ENCODE measurements around the gene DNM2.
A peak's percentile ranks its signal among the peaks of the same experiment; 100 is the strongest.

Gene DNM2

DNA sequence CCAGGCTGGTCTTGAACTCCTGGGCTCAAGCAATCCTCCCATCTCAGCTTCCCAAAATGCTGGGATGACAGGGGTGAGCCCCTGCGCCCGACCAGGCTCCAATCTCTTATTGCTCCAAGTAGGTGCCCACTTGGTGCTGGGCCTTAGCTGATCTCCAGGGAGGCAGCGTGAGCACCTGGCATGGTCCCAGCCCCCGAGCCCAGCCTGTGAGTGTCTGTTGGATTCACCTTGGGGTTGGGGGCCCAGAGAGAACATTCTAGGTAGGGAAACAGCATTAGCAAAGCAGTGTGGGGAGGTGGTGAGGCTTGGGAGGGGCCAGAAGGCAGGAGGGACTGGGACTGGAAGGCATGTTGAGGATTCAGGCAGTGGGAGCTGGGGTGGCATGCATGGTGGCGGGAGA lies 45.5 kb downstream of the DNM2 start:
- intact Hi-C loops (cut with DNase I; ENCODE audit: low total_unique reads) = no loop called here
- no peak overlapping the region for H3K27ac ChIP-seq

DNA sequence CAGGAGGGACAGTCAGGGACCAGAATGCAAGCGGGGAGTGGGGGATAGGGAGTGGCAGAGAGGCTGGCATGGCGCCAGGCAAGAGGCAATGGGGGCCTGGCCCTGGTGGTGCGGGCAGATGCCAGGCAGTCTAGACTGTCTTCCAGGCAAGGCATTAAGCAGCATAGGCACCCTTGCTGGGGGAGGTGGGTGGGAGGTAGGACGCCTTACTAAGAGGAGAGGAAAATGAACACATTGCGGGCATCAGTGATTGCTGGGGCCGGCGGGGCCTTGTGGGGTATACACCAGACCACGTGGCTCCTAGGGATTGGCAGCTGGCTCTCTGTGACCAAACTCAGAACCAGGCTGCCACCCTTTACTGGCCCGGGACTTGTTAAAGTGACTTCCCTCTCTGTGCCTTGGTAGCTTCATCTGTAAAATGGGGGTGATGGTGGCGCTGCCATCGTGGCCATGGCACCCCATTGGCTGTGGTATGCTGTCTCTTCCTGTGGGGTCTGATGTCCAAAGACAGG lies 46.0 kb downstream of the DNM2 start:
- no peak for DNase-seq
- Histone ChIP-seq H3K4me3 (no peak overlapping the region), H3K4me1 (peaks cover 0 to 62% (median 46%) of the 10 kb centered on the region in 4 donors), H3K36me3 (peaks cover 0 to 31% (median 11%) of the 10 kb centered on the region in 3 donors), H3K27me3 (no peaks in the 10 kb centered on the region), H3K27ac (no peak overlapping the region), H3K9me3 (no peaks in the 10 kb centered on the region)
- intact Hi-C loops (cut with DNase I; ENCODE audit: low total_unique reads) = no loop called here
- TF ChIP-seq, protein P1, sequence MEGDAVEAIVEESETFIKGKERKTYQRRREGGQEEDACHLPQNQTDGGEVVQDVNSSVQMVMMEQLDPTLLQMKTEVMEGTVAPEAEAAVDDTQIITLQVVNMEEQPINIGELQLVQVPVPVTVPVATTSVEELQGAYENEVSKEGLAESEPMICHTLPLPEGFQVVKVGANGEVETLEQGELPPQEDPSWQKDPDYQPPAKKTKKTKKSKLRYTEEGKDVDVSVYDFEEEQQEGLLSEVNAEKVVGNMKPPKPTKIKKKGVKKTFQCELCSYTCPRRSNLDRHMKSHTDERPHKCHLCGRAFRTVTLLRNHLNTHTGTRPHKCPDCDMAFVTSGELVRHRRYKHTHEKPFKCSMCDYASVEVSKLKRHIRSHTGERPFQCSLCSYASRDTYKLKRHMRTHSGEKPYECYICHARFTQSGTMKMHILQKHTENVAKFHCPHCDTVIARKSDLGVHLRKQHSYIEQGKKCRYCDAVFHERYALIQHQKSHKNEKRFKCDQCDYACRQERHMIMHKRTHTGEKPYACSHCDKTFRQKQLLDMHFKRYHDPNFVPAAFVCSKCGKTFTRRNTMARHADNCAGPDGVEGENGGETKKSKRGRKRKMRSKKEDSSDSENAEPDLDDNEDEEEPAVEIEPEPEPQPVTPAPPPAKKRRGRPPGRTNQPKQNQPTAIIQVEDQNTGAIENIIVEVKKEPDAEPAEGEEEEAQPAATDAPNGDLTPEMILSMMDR (IDR thresholded peaks at IDR 0.05) = no peak

More for the DNA sequence above, 45.5 kb downstream of the DNM2 start:
- no peak overlapping the region for H3K4me3 ChIP-seq
- DNase-seq = no peak
- no peaks in the 10 kb centered on the region for H3K27me3 ChIP-seq
- H3K4me1 ChIP-seq = peaks cover 0 to 62% (median 45%) of the 10 kb centered on the region in 4 donors
- H3K9me3 ChIP-seq = no peaks in the 10 kb centered on the region
- H3K36me3 ChIP-seq = peaks cover 0 to 31% (median 11%) of the 10 kb centered on the region in 3 donors
- TF ChIP-seq, protein P1 (IDR thresholded peaks at IDR 0.05) = no peak

DNA sequence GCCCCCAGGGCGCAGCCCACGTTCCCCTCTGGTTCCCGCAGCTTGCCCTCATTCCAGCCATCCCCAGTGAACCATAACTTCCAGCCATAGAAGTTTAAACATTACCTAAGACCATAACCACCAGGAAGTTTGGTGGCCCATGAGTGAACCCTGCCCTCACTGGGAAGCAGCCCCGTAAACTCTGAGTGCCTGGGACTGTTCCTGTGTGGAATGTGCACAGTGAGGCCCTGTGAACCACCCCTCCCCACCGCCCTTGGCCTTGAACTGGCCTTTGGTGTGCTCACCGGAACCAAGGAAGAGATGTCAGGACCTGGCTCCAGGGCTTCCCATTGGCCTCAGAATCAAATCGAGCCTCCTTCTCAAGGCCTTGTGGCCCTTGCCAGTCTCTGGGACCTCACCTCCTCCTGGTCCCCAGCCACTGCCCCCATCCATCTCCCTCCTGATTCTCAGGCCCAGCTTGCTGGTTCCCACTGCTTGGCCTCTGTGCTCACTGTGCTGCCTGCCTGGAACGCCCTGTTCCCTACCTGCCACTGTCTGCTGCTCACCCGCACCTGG lies 46.5 kb downstream of the DNM2 start:
- Histone ChIP-seq H3K27ac (no peak overlapping the region), H3K9me3 (no peaks in the 10 kb centered on the region), H3K36me3 (peaks cover 0 to 29% (median 11%) of the 10 kb centered on the region in 3 donors), H3K27me3 (no peaks in the 10 kb centered on the region), H3K4me1 (peaks cover 0 to 63% (median 51%) of the 10 kb centered on the region in 4 donors), H3K4me3 (no peak overlapping the region)
- no peak for DNase-seq
- TF ChIP-seq, protein P1 (IDR thresholded peaks at IDR 0.05) = no peak
- intact Hi-C loops (cut with DNase I; ENCODE audit: low total_unique reads) = no loop called here

DNA sequence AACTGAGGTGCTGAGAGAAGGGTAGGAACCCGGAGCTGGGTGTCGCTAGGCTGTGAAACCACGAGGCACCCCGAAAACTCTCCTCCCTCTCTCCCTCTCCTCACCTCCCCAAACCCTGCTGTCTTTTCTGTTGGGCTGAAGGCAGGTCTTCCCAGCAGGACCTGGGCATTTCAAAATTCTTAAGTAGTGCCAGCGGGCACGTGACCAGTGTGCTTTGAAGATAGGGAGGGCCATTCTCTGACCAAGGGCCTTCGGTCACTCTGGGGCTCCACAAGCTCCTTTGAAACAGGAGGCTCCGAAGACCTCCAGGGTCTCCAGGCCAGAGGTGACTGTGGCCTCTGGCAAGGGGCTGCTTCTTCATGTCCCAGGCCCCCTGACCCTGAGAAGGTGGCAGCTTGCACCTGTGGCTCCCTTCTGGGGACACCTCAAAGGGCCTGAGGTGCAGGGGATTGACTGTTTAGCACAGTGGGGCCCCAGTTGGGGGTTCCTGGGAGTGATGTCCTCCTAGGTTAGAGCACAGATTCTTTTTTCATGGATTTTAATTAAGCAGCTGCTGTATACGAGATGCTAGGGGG lies 48.3 kb downstream of the DNM2 start:
- no peak for DNase-seq
- peaks cover 0 to 65% (median 57%) of the 10 kb centered on the region in 4 donors for H3K4me1 ChIP-seq
- H3K4me3 ChIP-seq = no peak overlapping the region
- peak overlapping the region; percentile 66 to 75 for H3K27ac ChIP-seq
- intact Hi-C loops (cut with DNase I; ENCODE audit: low total_unique reads) = no loop called here
- TF ChIP-seq, protein P1 (IDR thresholded peaks at IDR 0.05) = no peak
- peaks cover 0 to 17% (median 6%) of the 10 kb centered on the region in 3 donors for H3K36me3 ChIP-seq
- no peaks in the 10 kb centered on the region for H3K9me3 ChIP-seq
- H3K27me3 ChIP-seq = no peaks in the 10 kb centered on the region

DNA sequence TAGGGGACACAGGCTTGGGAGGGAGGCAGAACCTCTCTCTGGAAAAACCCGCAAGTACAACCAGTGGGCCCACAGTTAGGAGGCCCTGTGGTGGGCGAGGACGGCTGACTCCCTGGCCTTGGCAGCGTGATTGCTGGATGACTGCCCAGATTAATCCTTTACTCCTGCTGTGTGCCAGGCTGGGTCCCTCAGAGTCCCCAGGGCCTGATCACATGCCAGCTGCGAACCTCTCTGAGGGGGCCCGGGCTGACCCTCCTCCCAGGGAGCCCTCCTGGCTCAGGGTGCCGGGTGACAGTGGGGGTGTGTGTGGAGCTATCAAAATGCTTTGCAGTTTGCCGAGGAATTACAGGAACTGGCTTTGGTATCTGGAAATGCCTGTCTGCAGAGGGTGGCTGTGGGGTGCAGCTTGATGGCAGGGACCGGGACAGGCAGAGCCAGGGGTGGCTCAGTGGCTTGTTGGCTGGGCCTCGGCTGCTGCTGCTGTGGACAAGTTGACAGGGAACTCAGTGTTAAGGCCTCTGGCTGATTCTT lies 48.9 kb downstream of the DNM2 start:
- H3K27ac ChIP-seq = peak overlapping the region; percentile 66 to 75
- H3K4me3 ChIP-seq = no peak overlapping the region
- intact Hi-C loops (cut with DNase I; ENCODE audit: low total_unique reads) = no loop called here
- H3K36me3 ChIP-seq = peaks cover 0 to 11% (median 0%) of the 10 kb centered on the region in 3 donors
- DNase-seq = no peak
- no peaks in the 10 kb centered on the region for H3K9me3 ChIP-seq
- peaks cover 0 to 59% (median 54%) of the 10 kb centered on the region in 4 donors for H3K4me1 ChIP-seq
- TF ChIP-seq, protein P1 (IDR thresholded peaks at IDR 0.05) = no peak
- no peaks in the 10 kb centered on the region for H3K27me3 ChIP-seq

Data from tibial artery (tissue), 4 donors.